ENCODE results near the gene LYSMD1. TPM values are rescaled to one million over a fixed set of nuclear protein-coding genes. Genes with fewer than 3 reads are reported as not detected.

The LYSMD1 gene
- total RNA-seq, 1 experiment from 2014 or later, result 6.7 TPM

DNA sequence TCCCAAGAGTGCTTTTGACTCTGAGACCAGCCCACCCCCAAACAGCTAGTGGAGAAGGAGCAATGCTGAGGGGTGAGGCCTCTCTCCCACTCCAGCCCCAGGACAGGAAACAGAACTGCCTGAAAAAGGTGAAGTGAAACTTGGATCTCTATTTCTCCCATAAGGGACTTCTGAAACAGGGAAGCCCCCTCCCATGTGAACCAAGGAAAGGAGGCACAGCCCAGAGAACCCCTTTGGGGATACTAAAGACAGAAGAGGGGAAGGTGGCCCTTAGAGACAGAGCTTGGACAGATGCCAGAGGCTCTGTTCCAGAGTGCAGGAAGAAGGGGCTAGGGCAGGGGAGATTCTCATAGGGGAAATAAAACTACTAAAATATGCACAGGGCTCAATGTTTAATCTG, 6.3 kb downstream of the LYSMD1 start:
- Histone ChIP-seq H3K79me2 (ENCODE audit: insufficient read depth, low read length) (no peaks in the 10 kb centered on the region), H2AK5ac (ENCODE audit: insufficient read length, low read length) (no peak overlapping the region), H3K4me2 (ENCODE audit: insufficient read depth, insufficient read length, low read length) (no peak overlapping the region), H2BK15ac (ENCODE audit: low read depth, low read length) (no peak overlapping the region), H3T11ph (ENCODE audit: low read length) (no peak overlapping the region), H3K14ac (ENCODE audit: insufficient read depth, low read length) (no peak overlapping the region), H3K18ac (ENCODE audit: insufficient read length, low read depth, low read length) (no peak overlapping the region), H3K23me2 (ENCODE audit: insufficient read length, low read depth, low read length, poor library complexity, severe bottlenecking) (no peaks in the 10 kb centered on the region), H3K9ac (ENCODE audit: extremely low read depth, insufficient read length, low read length) (no peak overlapping the region), H3K23ac (ENCODE audit: insufficient read length, low read depth, low read length) (no peak overlapping the region), H2BK12ac (ENCODE audit: insufficient read length, low read depth, low read length) (no peak overlapping the region), H3K27ac (ENCODE audit: insufficient read length, low read depth, low read length) (no peak overlapping the region), H2BK120ac (ENCODE audit: low read depth, low read length, poor library complexity, severe bottlenecking) (no peak overlapping the region), H2AFZ (ENCODE audit: low read length) (no peak overlapping the region), H4K91ac (ENCODE audit: insufficient read length, low read depth, low read length) (no peak overlapping the region), H3K79me1 (ENCODE audit: insufficient read depth, low read depth, low read length, poor library complexity, severe bottlenecking) (no peaks in the 10 kb centered on the region), H3K56ac (ENCODE audit: insufficient read length, low read depth, low read length) (no peak overlapping the region), H3K9me3 (ENCODE audit: control insufficient read depth, low read depth, low read length) (no peaks in the 10 kb centered on the region), H3K4me1 (ENCODE audit: insufficient read depth, low read length) (no peaks in the 10 kb centered on the region), H4K20me1 (ENCODE audit: control insufficient read depth, insufficient read depth, insufficient read length) (no peaks in the 10 kb centered on the region), H4K5ac (ENCODE audit: insufficient read length, low read depth, low read length) (no peak overlapping the region), H3K4ac (ENCODE audit: low read depth, low read length) (no peak overlapping the region), H4K8ac (replicated peaks; ENCODE audit: insufficient read length, low read depth, low read length) (no peak overlapping the region), H2BK20ac (ENCODE audit: low read depth, low read length, poor library complexity, severe bottlenecking) (no peak overlapping the region), H3K27me3 (ENCODE audit: insufficient read depth, low read length) (no peaks in the 10 kb centered on the region), H2BK5ac (ENCODE audit: insufficient read length, low read length) (no peak overlapping the region)
- no peaks in the 10 kb centered on the region for H3K27me3 Mint-ChIP-seq (ENCODE audit: low read depth)
- H3K9me3 Mint-ChIP-seq, result no peaks in the 10 kb centered on the region; a peak in 1 of 5 replicates
- DNase-seq, result no peak
- H3K27ac Mint-ChIP-seq, result peak overlapping the region in 2 of 3 experiments; percentile 53 to 59; a peak in 2 of 7 replicates
- TF ChIP-seq, protein P1, sequence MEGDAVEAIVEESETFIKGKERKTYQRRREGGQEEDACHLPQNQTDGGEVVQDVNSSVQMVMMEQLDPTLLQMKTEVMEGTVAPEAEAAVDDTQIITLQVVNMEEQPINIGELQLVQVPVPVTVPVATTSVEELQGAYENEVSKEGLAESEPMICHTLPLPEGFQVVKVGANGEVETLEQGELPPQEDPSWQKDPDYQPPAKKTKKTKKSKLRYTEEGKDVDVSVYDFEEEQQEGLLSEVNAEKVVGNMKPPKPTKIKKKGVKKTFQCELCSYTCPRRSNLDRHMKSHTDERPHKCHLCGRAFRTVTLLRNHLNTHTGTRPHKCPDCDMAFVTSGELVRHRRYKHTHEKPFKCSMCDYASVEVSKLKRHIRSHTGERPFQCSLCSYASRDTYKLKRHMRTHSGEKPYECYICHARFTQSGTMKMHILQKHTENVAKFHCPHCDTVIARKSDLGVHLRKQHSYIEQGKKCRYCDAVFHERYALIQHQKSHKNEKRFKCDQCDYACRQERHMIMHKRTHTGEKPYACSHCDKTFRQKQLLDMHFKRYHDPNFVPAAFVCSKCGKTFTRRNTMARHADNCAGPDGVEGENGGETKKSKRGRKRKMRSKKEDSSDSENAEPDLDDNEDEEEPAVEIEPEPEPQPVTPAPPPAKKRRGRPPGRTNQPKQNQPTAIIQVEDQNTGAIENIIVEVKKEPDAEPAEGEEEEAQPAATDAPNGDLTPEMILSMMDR (conservative IDR thresholded peaks at IDR 0.05), result no peak
- H3K36me3 Mint-ChIP-seq (ENCODE audit: insufficient read depth in 1 of 3, low read depth in 3 of 3), result peaks cover 5 to 29% (median 25%) of the 10 kb centered on the region in 3 experiments; a peak in 6 of 7 replicates
- peaks cover 12 to 14% of the 10 kb centered on the region in 2 experiments for H3K4me1 Mint-ChIP-seq
- no peak overlapping the region for H3K4me3 Mint-ChIP-seq

All from H9 (cell line).